Psoas muscle (tissue), 8 donors: ENCODE measurements around the gene CAPN2. TPM values are rescaled to one million over a fixed set of nuclear protein-coding genes. Genes with fewer than 3 reads are reported as not detected.
"Not testable (repeated sequence)": the region's sequence is repeated elsewhere in the genome, so short reads cannot be mapped to it uniquely, and the experiment has no call there.

Experiments used
- ATAC-seq, 4 donors: fragments of 200-7000 bp; cut with Tn5 transposase; one replicate each; pipeline ENCODE4 v1.9.1; 2020; ENCODE audit warnings: moderate library complexity in 3 of 4, mild to moderate bottlenecking in 2 of 4
- DNase-seq, 2 donors: peaks; one replicate each; pipeline ENCODE4 v3.0.0-alpha.2; 2020
- H3K27ac ChIP-seq: fragments of 200-600 bp; one replicate; pipeline ENCODE4 v1.8.0; 2022
- H3K27me3 ChIP-seq, 3 donors: fragments of 200-600 bp in 1 of 3; one replicate each; pipeline versions ENCODE4 v1.6.1 to v1.8.0; 2013 to 2022; ENCODE audit warnings: low read length in 2 of 3, mild to moderate bottlenecking in 2 of 3, moderate library complexity in 1 of 3; ENCODE audit not compliant: insufficient read depth in 3 of 3
- H3K36me3 ChIP-seq, 2 donors: fragments of 200-600 bp in 1 of 2; one replicate each; pipeline versions ENCODE4 v1.6.1 to v1.8.0; 2013 to 2022; ENCODE audit warnings: low read depth in 1 of 2, mild to moderate bottlenecking in 1 of 2, moderate library complexity in 1 of 2; ENCODE audit not compliant: insufficient read depth in 1 of 2
- H3K4me1 ChIP-seq: fragments of 200-600 bp; one replicate; pipeline ENCODE4 v1.8.0; 2022
- H3K4me3 ChIP-seq: fragments of 200-600 bp; one replicate; pipeline ENCODE4 v1.8.0; 2022; ENCODE audit warnings: mild to moderate bottlenecking
- H3K9me3 ChIP-seq: fragments of 200-600 bp; one replicate; pipeline ENCODE4 v1.8.0; 2022
- CTCF ChIP-seq: fragments of 200-600 bp; IDR thresholded peaks from one replicate; pipeline ENCODE4 v1.8.0; 2022; ENCODE audit warnings: antibody characterized with exemption
- WGBS, 3 donors: extraction: QIAGEN DNeasy Blood & Tissue Kit; methylation state at CpG; one replicate each; pipeline versions ENCODE4 v1.1.6 to v1.1.7; 2013; 5-methylcytosine and 5-hydroxymethylcytosine counted together
- intact Hi-C, 2 donors: fragments of 100-400 bp; cut with DNase I; formaldehyde crosslinking; loops; one replicate each; pipeline versions ENCODE4 v1.11.0 to v1.14.2; 2022
- polyA plus RNA-seq, 3 donors: library from polyadenylated mRNA; stranded (reverse); fragments of 200-250 nt; gene quantifications; one replicate each; pipeline ENCODE4 v1.2.3, GENCODE V29; 2013
- total RNA-seq, 4 donors: library from RNA; stranded (reverse); fragmentation: NEBNext Ultra II Directional in 2 of 4; extraction: Animal tissue kit (Norgen Biotek cat#: 25700) in 2 of 4; gene quantifications; one replicate each; pipeline versions ENCODE4 v1.2.1 to v1.2.4, GENCODE V29; 2021 to 2023
- donor health status: healthy with polysubstance abuse.
- donor health status: DM: no; HTN: no; CAD: no; lungs with moderate emphysema.
- donor health status: Bipolar disorder and iron deficiency.
- donor health status: healthy.
- donor health status: DM: yes; HTN: yes; CAD: no.
- donor health status: DM: no; HTN: no; CAD: no.
- donor health status: DM: no; HTN: no; CAD: no.
- donor health status: DM: yes; HTN: yes; CAD: no.

CAPN2 gene
- total and polyA plus RNA-seq, 7 donors, result 47.6 to 157 (median 105) TPM

GRCh38 chr1:223732993-223733798 is 20.9 kb downstream of the CAPN2 start:
- DNase-seq, result no peak
- Histone ChIP-seq H3K27me3 (no peaks in the 10 kb centered on the region), H3K4me3 (no peak overlapping the region), H3K27ac (peak overlapping the region; percentile 46), H3K36me3 (peaks cover 0 to 14% of the 10 kb centered on the region in 2 donors), H3K9me3 (no peaks in the 10 kb centered on the region), H3K4me1 (peaks cover 48% of the 10 kb centered on the region)
- 56 to 64% (median 62%) methylated on average over 6 of the region's 6 CpGs for WGBS, 3 donors
- intact Hi-C loops, result loop anchor here in 1 of 2 donors (2.0 kb wide), 1 partner anchor 14 kb away; no protein-coding TSS in a partner anchor
- no peak for ATAC-seq
- TF ChIP-seq CTCF, result no peak

GRCh38 chr1:223733898-223734852 is 21.8 kb downstream of the CAPN2 start:
- Histone ChIP-seq H3K4me1 (peaks cover 58% of the 10 kb centered on the region), H3K27ac (peak overlapping the region; percentile 46), H3K27me3 (no peaks in the 10 kb centered on the region), H3K4me3 (no peak overlapping the region), H3K9me3 (no peaks in the 10 kb centered on the region), H3K36me3 (peaks cover 0 to 5% of the 10 kb centered on the region in 2 donors)
- TF ChIP-seq CTCF, result no peak
- intact Hi-C loops, result loop anchor here in 1 of 2 donors (2.0 kb wide), 1 partner anchor 13 kb away; no protein-coding TSS in a partner anchor
- 55 to 71% (median 57%) methylated on average over 20 of the region's 20 CpGs for WGBS, 3 donors
- no peak for DNase-seq
- no peak for ATAC-seq

DNA sequence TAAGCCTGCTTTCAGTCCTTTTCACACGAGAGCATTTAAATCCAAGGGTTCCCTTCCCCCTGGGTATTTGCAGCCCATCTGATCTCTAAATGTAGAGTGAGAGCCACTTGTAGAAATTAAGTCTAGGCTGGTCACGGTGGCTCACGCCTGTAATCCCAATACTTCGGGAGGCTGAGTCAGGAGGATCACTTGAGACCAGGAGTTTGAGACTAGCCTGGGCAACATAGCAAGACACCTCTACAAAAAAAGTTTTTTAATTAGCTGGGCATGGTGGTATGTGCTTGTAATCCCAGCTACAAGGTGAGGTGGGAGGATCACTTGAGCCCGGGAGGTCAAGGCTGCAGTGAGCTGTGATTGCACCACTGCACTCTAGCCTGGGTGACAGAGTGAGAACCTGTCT is 24.3 kb downstream of the CAPN2 start:
- H3K27me3 ChIP-seq, DNase-seq, ATAC-seq, H3K4me3 ChIP-seq, H3K27ac ChIP-seq, H3K36me3 ChIP-seq, H3K9me3 ChIP-seq, intact Hi-C loops: not testable (repeated sequence)
- H3K4me1 ChIP-seq, result peaks cover 54% of the 10 kb centered on the region
- WGBS, 3 donors, result 95 to 99% (median 97%) methylated on average over 5 of the region's 5 CpGs

- DNase-seq (no peak), ATAC-seq (no peak)
- Histone ChIP-seq H3K27me3 (no peaks in the 10 kb centered on the region), H3K4me1 (peaks cover 49% of the 10 kb centered on the region), H3K9me3 (no peaks in the 10 kb centered on the region), H3K27ac (no peak overlapping the region), H3K4me3 (no peak overlapping the region), H3K36me3 (peaks cover 0 to 5% of the 10 kb centered on the region in 2 donors)
- intact Hi-C loops, result no loop called here
- no peak for TF ChIP-seq CTCF
- 58 to 84% (median 66%) methylated on average over 7 of the region's 7 CpGs for WGBS, 3 donors
These were observed 25.0 kb downstream of the CAPN2 start for GRCh38 chr1:223737342-223737741.
